ENCODE results near the gene CDKN2B. TPM values are rescaled to one million over a fixed set of nuclear protein-coding genes. Genes with fewer than 3 reads are reported as not detected.

Gene CDKN2B
- polyA plus RNA-seq, 1 of the 3 experiments (the other 2 are of a cell fraction), result 6.3 TPM

DNA sequence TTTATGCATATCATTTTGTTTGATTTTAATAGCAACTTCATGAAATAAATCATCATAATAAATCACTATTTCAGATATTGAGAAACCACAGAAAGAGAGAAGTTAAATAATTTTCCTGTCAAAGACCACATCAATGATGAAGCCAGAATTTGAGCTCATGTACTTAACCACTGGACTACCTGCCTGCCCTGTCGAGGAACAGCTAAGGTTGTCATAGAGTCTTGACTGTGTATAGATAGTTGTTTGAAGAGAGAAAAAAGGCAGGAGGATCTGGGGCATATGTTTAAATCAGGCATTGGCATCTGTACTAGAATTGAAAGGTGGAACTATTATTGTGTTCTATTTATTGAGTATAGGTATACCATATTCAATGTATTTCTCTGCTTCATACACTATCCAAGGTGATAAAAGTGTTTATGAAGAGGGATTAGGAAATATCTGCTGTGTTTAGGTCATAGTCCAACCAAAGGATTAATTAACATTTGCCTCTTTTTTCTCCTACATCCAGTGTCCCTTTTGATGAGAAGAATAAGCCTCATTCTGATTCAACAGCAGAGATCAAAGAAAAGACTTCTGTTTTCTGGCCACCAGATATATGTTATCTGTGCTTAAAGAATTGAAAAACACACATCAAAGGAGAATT is 37.3 kb upstream of the CDKN2B start:
- H3K9ac ChIP-seq, result no peak overlapping the region
- no peaks in the 10 kb centered on the region for H3K4me1 ChIP-seq (ENCODE audit: control insufficient read depth in 1 of 2, insufficient read depth in 2 of 2, low read depth in 1 of 2, low read length in 1 of 2)
- DNase-seq, result no peak
- POLR2A ChIA-PET, result no interaction called here
- WGBS (ENCODE audit: low lambda C conversion rate), result 21% methylated on average over 1 of the region's 1 CpG
- no peak overlapping the region for H3K27ac ChIP-seq (ENCODE audit: low read depth in 2 of 2, low read length in 1 of 2)
- no peaks in the 10 kb centered on the region for H3K9me2 ChIP-seq
- no peak overlapping the region for H2AFZ ChIP-seq (ENCODE audit: low read depth)
- no peaks in the 10 kb centered on the region for H3K9me3 ChIP-seq
- no peaks in the 10 kb centered on the region for H3K79me2 ChIP-seq (ENCODE audit: insufficient read depth)
- H3K4me3 ChIP-seq (ENCODE audit: low read depth in 2 of 2, low read length in 1 of 2), result no peak overlapping the region
- H3K36me3 ChIP-seq (replicated peaks in 1 of 2; ENCODE audit: control insufficient read depth in 1 of 2, insufficient read depth in 2 of 2, low read length in 1 of 2), result no peaks in the 10 kb centered on the region
- no peaks in the 10 kb centered on the region for H4K20me1 ChIP-seq (ENCODE audit: insufficient read depth)
- TF ChIP-seq FOXJ3 (CRISPR knock-in tag; IDR thresholded peaks at IDR 0.05) (no peak), TCF12 (IDR thresholded peaks at IDR 0.05) (no peak), FOSL2 (IDR thresholded peaks at IDR 0.05; ENCODE audit: borderline replicate concordance, low read depth) (no peak), EP300 (IDR thresholded peaks at IDR 0.05; ENCODE audit: borderline replicate concordance in 1 of 2, low read depth in 1 of 2, low read length in 1 of 2) (no peak), RXRA (IDR thresholded peaks at IDR 0.05; ENCODE audit: borderline replicate concordance, low read depth) (no peak), PBX3 (IDR thresholded peaks at IDR 0.05) (no peak), NRF1 (IDR thresholded peaks at IDR 0.05; ENCODE audit: low read depth, low read length) (no peak), RCOR1 (IDR thresholded peaks at IDR 0.05; ENCODE audit: low read length) (no peak), YY1 (IDR thresholded peaks at IDR 0.05; ENCODE audit: low read depth) (no peak), RFX5 (IDR thresholded peaks at IDR 0.05; ENCODE audit: low read length) (no peak)
- TF ChIP-seq, protein P1, sequence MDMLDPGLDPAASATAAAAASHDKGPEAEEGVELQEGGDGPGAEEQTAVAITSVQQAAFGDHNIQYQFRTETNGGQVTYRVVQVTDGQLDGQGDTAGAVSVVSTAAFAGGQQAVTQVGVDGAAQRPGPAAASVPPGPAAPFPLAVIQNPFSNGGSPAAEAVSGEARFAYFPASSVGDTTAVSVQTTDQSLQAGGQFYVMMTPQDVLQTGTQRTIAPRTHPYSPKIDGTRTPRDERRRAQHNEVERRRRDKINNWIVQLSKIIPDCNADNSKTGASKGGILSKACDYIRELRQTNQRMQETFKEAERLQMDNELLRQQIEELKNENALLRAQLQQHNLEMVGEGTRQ (IDR thresholded peaks at IDR 0.05; ENCODE audit: borderline replicate concordance, low read depth, low read length), result no peak
- TF ChIP-seq, protein P2, sequence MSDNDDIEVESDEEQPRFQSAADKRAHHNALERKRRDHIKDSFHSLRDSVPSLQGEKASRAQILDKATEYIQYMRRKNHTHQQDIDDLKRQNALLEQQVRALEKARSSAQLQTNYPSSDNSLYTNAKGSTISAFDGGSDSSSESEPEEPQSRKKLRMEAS (IDR thresholded peaks at IDR 0.05; ENCODE audit: low read depth), result no peak
- TF ChIP-seq, protein P3, sequence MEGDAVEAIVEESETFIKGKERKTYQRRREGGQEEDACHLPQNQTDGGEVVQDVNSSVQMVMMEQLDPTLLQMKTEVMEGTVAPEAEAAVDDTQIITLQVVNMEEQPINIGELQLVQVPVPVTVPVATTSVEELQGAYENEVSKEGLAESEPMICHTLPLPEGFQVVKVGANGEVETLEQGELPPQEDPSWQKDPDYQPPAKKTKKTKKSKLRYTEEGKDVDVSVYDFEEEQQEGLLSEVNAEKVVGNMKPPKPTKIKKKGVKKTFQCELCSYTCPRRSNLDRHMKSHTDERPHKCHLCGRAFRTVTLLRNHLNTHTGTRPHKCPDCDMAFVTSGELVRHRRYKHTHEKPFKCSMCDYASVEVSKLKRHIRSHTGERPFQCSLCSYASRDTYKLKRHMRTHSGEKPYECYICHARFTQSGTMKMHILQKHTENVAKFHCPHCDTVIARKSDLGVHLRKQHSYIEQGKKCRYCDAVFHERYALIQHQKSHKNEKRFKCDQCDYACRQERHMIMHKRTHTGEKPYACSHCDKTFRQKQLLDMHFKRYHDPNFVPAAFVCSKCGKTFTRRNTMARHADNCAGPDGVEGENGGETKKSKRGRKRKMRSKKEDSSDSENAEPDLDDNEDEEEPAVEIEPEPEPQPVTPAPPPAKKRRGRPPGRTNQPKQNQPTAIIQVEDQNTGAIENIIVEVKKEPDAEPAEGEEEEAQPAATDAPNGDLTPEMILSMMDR (IDR thresholded peaks at IDR 0.05), result no peak
- TF ChIP-seq, protein P4, sequence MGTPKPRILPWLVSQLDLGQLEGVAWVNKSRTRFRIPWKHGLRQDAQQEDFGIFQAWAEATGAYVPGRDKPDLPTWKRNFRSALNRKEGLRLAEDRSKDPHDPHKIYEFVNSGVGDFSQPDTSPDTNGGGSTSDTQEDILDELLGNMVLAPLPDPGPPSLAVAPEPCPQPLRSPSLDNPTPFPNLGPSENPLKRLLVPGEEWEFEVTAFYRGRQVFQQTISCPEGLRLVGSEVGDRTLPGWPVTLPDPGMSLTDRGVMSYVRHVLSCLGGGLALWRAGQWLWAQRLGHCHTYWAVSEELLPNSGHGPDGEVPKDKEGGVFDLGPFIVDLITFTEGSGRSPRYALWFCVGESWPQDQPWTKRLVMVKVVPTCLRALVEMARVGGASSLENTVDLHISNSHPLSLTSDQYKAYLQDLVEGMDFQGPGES (IDR thresholded peaks at IDR 0.05; ENCODE audit: low read depth, low read length), result no peak
- peaks cover 9% of the 10 kb centered on the region for H3F3A ChIP-seq (replicated peaks; ENCODE audit: insufficient read depth)
- CTCF ChIA-PET, result interaction anchor here (1.3 to 2.8 kb wide), 2 partner anchors 8 kb away, joined by 3 to 11 read pairs; no protein-coding TSS in a partner anchor
- H3K27me3 ChIP-seq (ENCODE audit: insufficient read depth), result no peaks in the 10 kb centered on the region
- H3K4me2 ChIP-seq, result no peak overlapping the region

Data from SK-N-SH (cell line).